ENCODE data around the gene SLFN13.

SLFN13 gene

GRCh38 chr17:35448214-35448898 lies at the start of gene SLFN13:
SLFN13 (minus strand) TSS chr17:35448766; CDS start chr17:35445680, 3,086 bp downstream.
- peak within 1 kb of the TSS; percentile 65 for H3K4me3 ChIP-seq (ENCODE audit: low read depth, low read length)
- no peaks in the 10 kb centered on the region for H3K9me3 ChIP-seq (ENCODE audit: control insufficient read depth, insufficient read depth, low read depth, low read length)
- peaks cover 40% of the 10 kb centered on the region for H3K27me3 ChIP-seq (ENCODE audit: control insufficient read depth, insufficient read depth, low read length)
- peaks cover 9% of the 10 kb centered on the region for H3K4me1 ChIP-seq (ENCODE audit: control insufficient read depth, insufficient read depth, low read length)
- peak within 1 kb of the TSS; percentile 66; the same call in 1 of the 2 replicates for H3K27ac ChIP-seq (ENCODE audit: low read depth, low read length)
- H3K9ac ChIP-seq (ENCODE audit: low read length): peak within 1 kb of the TSS; percentile 75
- H3K36me3 ChIP-seq (ENCODE audit: control insufficient read depth, insufficient read depth, low read length): peaks cover 2% of the 10 kb centered on the region; the same call in 1 of the 2 replicates

GRCh38 chr17:35496451-35497290 lies 48.1 kb upstream of the SLFN13 start:
- Histone ChIP-seq H3K27me3 (ENCODE audit: control insufficient read depth, insufficient read depth, low read length) (peaks cover 92% of the 10 kb centered on the region), H3K4me3 (ENCODE audit: low read depth, low read length) (peak overlapping the region; percentile 54), H3K9me3 (ENCODE audit: control insufficient read depth, insufficient read depth, low read depth, low read length) (no peaks in the 10 kb centered on the region), H3K9ac (ENCODE audit: low read length) (no peak overlapping the region), H3K27ac (ENCODE audit: low read depth, low read length) (no peak overlapping the region), H3K4me1 (ENCODE audit: control insufficient read depth, insufficient read depth, low read length) (peaks cover 14% of the 10 kb centered on the region), H3K36me3 (ENCODE audit: control insufficient read depth, insufficient read depth, low read length) (no peaks in the 10 kb centered on the region)

GRCh38 chr17:35493040-35493439 lies 44.5 kb upstream of the SLFN13 start:
- H3K27ac ChIP-seq (ENCODE audit: low read depth, low read length): no peak overlapping the region
- H3K4me3 ChIP-seq (ENCODE audit: low read depth, low read length): no peak overlapping the region
- peaks cover 5% of the 10 kb centered on the region for H3K4me1 ChIP-seq (ENCODE audit: control insufficient read depth, insufficient read depth, low read length)
- H3K27me3 ChIP-seq (ENCODE audit: control insufficient read depth, insufficient read depth, low read length): peaks cover 100% of the 10 kb centered on the region
- H3K9me3 ChIP-seq (ENCODE audit: control insufficient read depth, insufficient read depth, low read depth, low read length): no peaks in the 10 kb centered on the region
- H3K36me3 ChIP-seq (ENCODE audit: control insufficient read depth, insufficient read depth, low read length): no peaks in the 10 kb centered on the region
- H3K9ac ChIP-seq (ENCODE audit: low read length): no peak overlapping the region

GRCh38 chr17:35491417-35491816 lies 42.9 kb upstream of the SLFN13 start:
- peaks cover 100% of the 10 kb centered on the region for H3K27me3 ChIP-seq (ENCODE audit: control insufficient read depth, insufficient read depth, low read length)
- no peak overlapping the region for H3K27ac ChIP-seq (ENCODE audit: low read depth, low read length)
- no peaks in the 10 kb centered on the region for H3K9me3 ChIP-seq (ENCODE audit: control insufficient read depth, insufficient read depth, low read depth, low read length)
- H3K4me3 ChIP-seq (ENCODE audit: low read depth, low read length): no peak overlapping the region
- peaks cover 8% of the 10 kb centered on the region for H3K4me1 ChIP-seq (ENCODE audit: control insufficient read depth, insufficient read depth, low read length)
- no peak overlapping the region for H3K9ac ChIP-seq (ENCODE audit: low read length)
- H3K36me3 ChIP-seq (ENCODE audit: control insufficient read depth, insufficient read depth, low read length): no peaks in the 10 kb centered on the region

- H3K36me3 ChIP-seq (ENCODE audit: control insufficient read depth, insufficient read depth, low read length): no peaks in the 10 kb centered on the region
Measured at GRCh38 chr17:35489944-35490343, 41.4 kb upstream of the SLFN13 start.

GRCh38 chr17:35488991-35489390 lies 40.4 kb upstream of the SLFN13 start:
- no peaks in the 10 kb centered on the region for H3K9me3 ChIP-seq (ENCODE audit: control insufficient read depth, insufficient read depth, low read depth, low read length)
- no peaks in the 10 kb centered on the region for H3K36me3 ChIP-seq (ENCODE audit: control insufficient read depth, insufficient read depth, low read length)
- H3K27me3 ChIP-seq (ENCODE audit: control insufficient read depth, insufficient read depth, low read length): peaks cover 100% of the 10 kb centered on the region
- no peak overlapping the region for H3K9ac ChIP-seq (ENCODE audit: low read length)
- H3K27ac ChIP-seq (ENCODE audit: low read depth, low read length): no peak overlapping the region
- peaks cover 4% of the 10 kb centered on the region; the same call in 1 of the 2 replicates for H3K4me1 ChIP-seq (ENCODE audit: control insufficient read depth, insufficient read depth, low read length)
- H3K4me3 ChIP-seq (ENCODE audit: low read depth, low read length): no peak overlapping the region

More at GRCh38 chr17:35489944-35490343, 41.4 kb upstream of the SLFN13 start:
- Histone ChIP-seq H3K9ac (ENCODE audit: low read length) (no peak overlapping the region), H3K9me3 (ENCODE audit: control insufficient read depth, insufficient read depth, low read depth, low read length) (no peaks in the 10 kb centered on the region), H3K4me3 (ENCODE audit: low read depth, low read length) (no peak overlapping the region), H3K27me3 (ENCODE audit: control insufficient read depth, insufficient read depth, low read length) (peaks cover 100% of the 10 kb centered on the region), H3K27ac (ENCODE audit: low read depth, low read length) (no peak overlapping the region), H3K4me1 (ENCODE audit: control insufficient read depth, insufficient read depth, low read length) (peaks cover 8% of the 10 kb centered on the region)

GRCh38 chr17:35486920-35487732 lies 38.6 kb upstream of the SLFN13 start:
- H3K27me3 ChIP-seq (ENCODE audit: control insufficient read depth, insufficient read depth, low read length): peaks cover 100% of the 10 kb centered on the region
- no peak overlapping the region for H3K27ac ChIP-seq (ENCODE audit: low read depth, low read length)
- H3K9me3 ChIP-seq (ENCODE audit: control insufficient read depth, insufficient read depth, low read depth, low read length): no peaks in the 10 kb centered on the region
- H3K4me3 ChIP-seq (ENCODE audit: low read depth, low read length): peak overlapping the region; percentile 50
- peaks cover 4% of the 10 kb centered on the region; the same call in 1 of the 2 replicates for H3K4me1 ChIP-seq (ENCODE audit: control insufficient read depth, insufficient read depth, low read length)
- H3K36me3 ChIP-seq (ENCODE audit: control insufficient read depth, insufficient read depth, low read length): no peaks in the 10 kb centered on the region
- H3K9ac ChIP-seq (ENCODE audit: low read length): no peak overlapping the region

- H3K36me3 ChIP-seq (ENCODE audit: control insufficient read depth, insufficient read depth, low read length): no peaks in the 10 kb centered on the region
- H3K4me1 ChIP-seq (ENCODE audit: control insufficient read depth, insufficient read depth, low read length): no peaks in the 10 kb centered on the region
- no peak overlapping the region for H3K9ac ChIP-seq (ENCODE audit: low read length)
- no peaks in the 10 kb centered on the region for H3K9me3 ChIP-seq (ENCODE audit: control insufficient read depth, insufficient read depth, low read depth, low read length)
- H3K27ac ChIP-seq (ENCODE audit: low read depth, low read length): no peak overlapping the region
- H3K4me3 ChIP-seq (ENCODE audit: low read depth, low read length): no peak overlapping the region
- peaks cover 63% of the 10 kb centered on the region for H3K27me3 ChIP-seq (ENCODE audit: control insufficient read depth, insufficient read depth, low read length)
Measured at GRCh38 chr17:35479271-35479670, 30.7 kb upstream of the SLFN13 start.

GRCh38 chr17:35477248-35477647 lies 28.7 kb upstream of the SLFN13 start:
- no peak overlapping the region for H3K9ac ChIP-seq (ENCODE audit: low read length)
- peaks cover 42% of the 10 kb centered on the region for H3K27me3 ChIP-seq (ENCODE audit: control insufficient read depth, insufficient read depth, low read length)
- no peaks in the 10 kb centered on the region for H3K36me3 ChIP-seq (ENCODE audit: control insufficient read depth, insufficient read depth, low read length)
- H3K9me3 ChIP-seq (ENCODE audit: control insufficient read depth, insufficient read depth, low read depth, low read length): no peaks in the 10 kb centered on the region
- no peak overlapping the region for H3K27ac ChIP-seq (ENCODE audit: low read depth, low read length)
- no peak overlapping the region for H3K4me3 ChIP-seq (ENCODE audit: low read depth, low read length)
- H3K4me1 ChIP-seq (ENCODE audit: control insufficient read depth, insufficient read depth, low read length): no peaks in the 10 kb centered on the region

GRCh38 chr17:35476283-35476820 lies 27.8 kb upstream of the SLFN13 start:
- Histone ChIP-seq H3K27ac (ENCODE audit: low read depth, low read length) (no peak overlapping the region), H3K4me1 (ENCODE audit: control insufficient read depth, insufficient read depth, low read length) (no peaks in the 10 kb centered on the region), H3K4me3 (ENCODE audit: low read depth, low read length) (no peak overlapping the region), H3K36me3 (ENCODE audit: control insufficient read depth, insufficient read depth, low read length) (no peaks in the 10 kb centered on the region), H3K9me3 (ENCODE audit: control insufficient read depth, insufficient read depth, low read depth, low read length) (no peaks in the 10 kb centered on the region), H3K27me3 (ENCODE audit: control insufficient read depth, insufficient read depth, low read length) (peaks cover 40% of the 10 kb centered on the region), H3K9ac (ENCODE audit: low read length) (no peak overlapping the region)
